NT2/D1 (cell line): Measurements from ENCODE around the gene HOXA4.

ENCODE experiments used
- DNase-seq: peaks from one replicate; pipeline ENCODE4 v3.0.0-alpha.2; 2011; ENCODE audit warnings: low read depth, low spot score
- H3K27me3 ChIP-seq: 2 replicates; pipeline ENCODE4 v1.6.0; 2011; ENCODE audit warnings: mild to moderate bottlenecking; ENCODE audit not compliant: insufficient read length, insufficient read depth
- H3K36me3 ChIP-seq: 2 replicates; pipeline ENCODE4 v1.6.1; 2011; ENCODE audit warnings: mild to moderate bottlenecking, low read length, mixed read lengths; ENCODE audit not compliant: insufficient read depth, insufficient read length
- H3K4me1 ChIP-seq: 2 replicates; pipeline ENCODE4 v1.5.1; 2011; ENCODE audit not compliant: insufficient read depth, insufficient read length
- H3K4me3 ChIP-seq: 2 replicates; pipeline ENCODE4 v1.5.1; 2011; ENCODE audit warnings: low read depth; ENCODE audit not compliant: insufficient read length
- H3K9ac ChIP-seq: 2 replicates; pipeline ENCODE4 v1.6.0; 2011; ENCODE audit warnings: low read depth; ENCODE audit not compliant: insufficient read length
- H3K9me3 ChIP-seq: 2 replicates; pipeline ENCODE4 v1.5.1; 2011; ENCODE audit warnings: mild to moderate bottlenecking, low read length; ENCODE audit not compliant: insufficient read depth
- SUZ12 ChIP-seq: IDR thresholded peaks from 2 replicates; pipeline ENCODE4 v1.6.1; 2011; ENCODE audit not compliant: insufficient read length, insufficient read depth; ENCODE audit errors: extremely low read depth
- YY1 ChIP-seq: IDR thresholded peaks from 2 replicates; pipeline ENCODE4 v1.6.1; 2011; ENCODE audit not compliant: insufficient read length, insufficient read depth
- ZNF274 ChIP-seq: IDR thresholded peaks from 2 replicates; pipeline ENCODE4 v1.6.1; 2011; ENCODE audit warnings: mild to moderate bottlenecking, low read depth, low read length

The HOXA4 gene

DNA sequence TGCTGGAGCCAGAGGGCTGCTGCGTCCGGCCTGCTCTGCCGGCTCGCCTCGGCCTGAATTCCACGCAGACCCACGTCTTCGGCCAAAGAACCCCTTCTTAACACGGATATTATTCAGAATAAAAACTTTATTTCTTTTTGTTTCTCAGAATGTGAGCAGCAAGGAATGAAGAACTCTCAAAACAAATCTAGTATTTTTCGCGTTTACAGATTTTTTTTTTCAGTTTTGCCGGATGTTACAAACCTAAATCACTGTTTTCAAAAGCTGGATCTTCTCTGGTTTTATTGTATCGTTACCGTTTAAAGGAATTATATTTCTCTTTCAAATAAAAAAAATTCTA, 23.7 kb downstream of the HOXA4 start:
- H3K9me3 ChIP-seq: no peaks in the 10 kb centered on the region
- no peak for DNase-seq
- no peak overlapping the region for H3K4me3 ChIP-seq
- H3K9ac ChIP-seq: no peak overlapping the region
- peaks cover 11% of the 10 kb centered on the region for H3K4me1 ChIP-seq
- H3K27me3 ChIP-seq: peaks cover 100% of the 10 kb centered on the region
- TF ChIP-seq SUZ12: no peak
- no peak for TF ChIP-seq YY1
- TF ChIP-seq ZNF274: no peak
- H3K36me3 ChIP-seq: no peaks in the 10 kb centered on the region

GRCh38 chr7:27106181-27106900, 24.2 kb downstream of the HOXA4 start:
- peaks cover 100% of the 10 kb centered on the region for H3K27me3 ChIP-seq
- H3K4me1 ChIP-seq: peaks cover 11% of the 10 kb centered on the region
- no peak overlapping the region for H3K9ac ChIP-seq
- no peaks in the 10 kb centered on the region for H3K36me3 ChIP-seq
- TF ChIP-seq YY1 (no peak), SUZ12 (peak; percentile 18), ZNF274 (no peak)
- H3K9me3 ChIP-seq: no peaks in the 10 kb centered on the region
- no peak for DNase-seq
- H3K4me3 ChIP-seq: no peak overlapping the region

- Histone ChIP-seq H3K27me3 (peaks cover 100% of the 10 kb centered on the region), H3K9me3 (no peaks in the 10 kb centered on the region), H3K4me3 (no peak overlapping the region), H3K9ac (no peak overlapping the region), H3K4me1 (peaks cover 11% of the 10 kb centered on the region), H3K36me3 (no peaks in the 10 kb centered on the region)
- TF ChIP-seq YY1 (no peak), ZNF274 (no peak), SUZ12 (no peak)
- no peak for DNase-seq
Measured at GRCh38 chr7:27105301-27106031, 25.1 kb downstream of the HOXA4 start.

- peaks cover 4% of the 10 kb centered on the region for H3K36me3 ChIP-seq
- H3K9me3 ChIP-seq: no peaks in the 10 kb centered on the region
- no peak for TF ChIP-seq ZNF274
- TF ChIP-seq YY1: no peak
- no peak for TF ChIP-seq SUZ12
- no peak overlapping the region for H3K4me3 ChIP-seq
- DNase-seq: no peak
- H3K27me3 ChIP-seq: peaks cover 100% of the 10 kb centered on the region
- H3K4me1 ChIP-seq: peaks cover 9% of the 10 kb centered on the region
- H3K9ac ChIP-seq: no peak overlapping the region
Measured at GRCh38 chr7:27104341-27105058, 26.1 kb downstream of the HOXA4 start.

- Histone ChIP-seq H3K4me1 (peaks cover 9% of the 10 kb centered on the region), H3K9me3 (no peaks in the 10 kb centered on the region), H3K4me3 (no peak overlapping the region), H3K36me3 (peaks cover 9% of the 10 kb centered on the region), H3K9ac (no peak overlapping the region), H3K27me3 (peaks cover 100% of the 10 kb centered on the region)
- TF ChIP-seq YY1 (no peak), SUZ12 (peak; percentile 94)
- DNase-seq: no peak
Measured at GRCh38 chr7:27103489-27104226, 26.9 kb downstream of the HOXA4 start.

- H3K36me3 ChIP-seq: peaks cover 9% of the 10 kb centered on the region
- no peak for TF ChIP-seq ZNF274
- peak; percentile 97 for TF ChIP-seq SUZ12
- H3K9me3 ChIP-seq: no peaks in the 10 kb centered on the region
- H3K9ac ChIP-seq: no peak within 1 kb of the TSS
- no peak within 1 kb of the TSS for H3K4me3 ChIP-seq
- peaks cover 100% of the 10 kb centered on the region for H3K27me3 ChIP-seq
- H3K4me1 ChIP-seq: peaks cover 5% of the 10 kb centered on the region
- DNase-seq: no peak
Measured at GRCh38 chr7:27102581-27103442, 27.7 kb downstream of the HOXA4 start, which contains the start of gene HOXA2. Gene HOXA2 (minus strand): TSS chr7:27102683. CDS start chr7:27102500, 183 bp downstream.
